H9 (cell line): ENCODE data around the gene AGAP3. TPM values are rescaled to one million over a fixed set of nuclear protein-coding genes. Genes with fewer than 3 reads are reported as not detected.

Source experiments
- DNase-seq: peaks from one replicate; pipeline ENCODE4 v3.0.0-alpha.2; 2017
- H2AFZ ChIP-seq: one replicate; pipeline ENCODE4 v1.6.1; 2013; ENCODE audit warnings: mild to moderate bottlenecking, low read length, control low read depth, moderate library complexity
- H2AK5ac ChIP-seq: 2 replicates; pipeline ENCODE4 v1.6.1; 2013; ENCODE audit warnings: low read length, control low read depth, mixed read lengths; ENCODE audit not compliant: insufficient read length
- H2BK120ac ChIP-seq: one replicate; pipeline ENCODE4 v1.6.1; 2013; ENCODE audit warnings: low read depth, mild to moderate bottlenecking, low read length, control low read depth, inconsistent platforms; ENCODE audit not compliant: poor library complexity, severe bottlenecking
- H2BK12ac ChIP-seq: 2 replicates; pipeline ENCODE4 v1.6.1; 2013; ENCODE audit warnings: low read length, control low read depth, mixed read lengths, low read depth; ENCODE audit not compliant: insufficient read length
- H2BK15ac ChIP-seq: 2 replicates; pipeline ENCODE4 v1.6.1; 2013; ENCODE audit warnings: low read depth, low read length, control low read depth
- H2BK20ac ChIP-seq: one replicate; pipeline ENCODE4 v1.6.1; 2013; ENCODE audit warnings: low read depth, mild to moderate bottlenecking, low read length, control low read depth, inconsistent platforms; ENCODE audit not compliant: poor library complexity, severe bottlenecking
- H2BK5ac ChIP-seq: 2 replicates; pipeline ENCODE4 v1.6.1; 2013; ENCODE audit warnings: low read length, control low read depth, mixed read lengths; ENCODE audit not compliant: insufficient read length
- H3K14ac ChIP-seq: 2 replicates; pipeline ENCODE4 v1.6.1; 2013; ENCODE audit warnings: low read length, control low read depth; ENCODE audit not compliant: insufficient read depth
- H3K18ac ChIP-seq: 2 replicates; pipeline ENCODE4 v1.6.1; 2013; ENCODE audit warnings: low read depth, mild to moderate bottlenecking, mixed read lengths, low read length, control low read depth; ENCODE audit not compliant: insufficient read length
- H3K23ac ChIP-seq: 2 replicates; pipeline ENCODE4 v1.6.1; 2013; ENCODE audit warnings: low read length, control low read depth, mixed read lengths, low read depth; ENCODE audit not compliant: insufficient read length
- H3K23me2 ChIP-seq: 2 replicates; pipeline ENCODE4 v1.6.1; 2013; ENCODE audit warnings: low read depth, mild to moderate bottlenecking, mixed read lengths, low read length, control low read depth; ENCODE audit not compliant: insufficient read length, poor library complexity, severe bottlenecking
- H3K27ac ChIP-seq: 2 replicates; pipeline ENCODE4 v1.5.1; 2013; ENCODE audit warnings: low read length, control low read depth, mixed read lengths, low read depth; ENCODE audit not compliant: insufficient read length
- H3K27me3 ChIP-seq: 2 replicates; pipeline ENCODE4 v1.6.1; 2013; ENCODE audit warnings: low read length, control low read depth, inconsistent platforms; ENCODE audit not compliant: insufficient read depth
- H3K4ac ChIP-seq: 2 replicates; pipeline ENCODE4 v1.6.1; 2013; ENCODE audit warnings: low read depth, mild to moderate bottlenecking, control low read depth, inconsistent platforms, low read length, moderate library complexity
- H3K4me1 ChIP-seq: 2 replicates; pipeline ENCODE4 v1.6.1; 2013; ENCODE audit warnings: low read length, control low read depth, inconsistent platforms; ENCODE audit not compliant: insufficient read depth
- H3K4me2 ChIP-seq: 2 replicates; pipeline ENCODE4 v1.6.1; 2013; ENCODE audit warnings: low read length, control low read depth, mixed read lengths; ENCODE audit not compliant: insufficient read length, insufficient read depth
- H3K56ac ChIP-seq: 2 replicates; pipeline ENCODE4 v1.6.1; 2013; ENCODE audit warnings: low read depth, mild to moderate bottlenecking, mixed read lengths, low read length, control low read depth; ENCODE audit not compliant: insufficient read length
- H3K79me1 ChIP-seq: 2 replicates; pipeline ENCODE4 v1.6.1; 2013; ENCODE audit warnings: low read depth, mild to moderate bottlenecking, moderate library complexity, low read length, control low read depth, inconsistent platforms; ENCODE audit not compliant: insufficient read depth, poor library complexity, severe bottlenecking
- H3K79me2 ChIP-seq: 2 replicates; pipeline ENCODE4 v1.6.1; 2013; ENCODE audit warnings: low read length, control low read depth, inconsistent platforms; ENCODE audit not compliant: insufficient read depth
- H3K9ac ChIP-seq: 2 replicates; pipeline ENCODE4 v1.6.1; 2013; ENCODE audit warnings: low read length, control low read depth, mixed read lengths; ENCODE audit not compliant: insufficient read length; ENCODE audit errors: extremely low read depth
- H3K9me3 ChIP-seq: one replicate; pipeline ENCODE4 v1.6.1; 2013; ENCODE audit warnings: low read depth, low read length, inconsistent platforms; ENCODE audit not compliant: control insufficient read depth
- H3T11ph ChIP-seq: one replicate; pipeline ENCODE4 v1.6.1; 2013; ENCODE audit warnings: mild to moderate bottlenecking, low read length, control low read depth, inconsistent platforms
- H4K20me1 ChIP-seq: one replicate; pipeline ENCODE4 v1.6.1; 2013; ENCODE audit not compliant: control insufficient read depth, insufficient read length, insufficient read depth
- H4K5ac ChIP-seq: 2 replicates; pipeline ENCODE4 v1.6.1; 2013; ENCODE audit warnings: low read depth, mild to moderate bottlenecking, mixed read lengths, low read length, control low read depth; ENCODE audit not compliant: insufficient read length
- H4K8ac ChIP-seq: replicated peaks from 2 replicates; pipeline ENCODE4 v1.6.1; 2013; ENCODE audit warnings: low read length, control low read depth, mixed read lengths, low read depth; ENCODE audit not compliant: insufficient read length
- H4K91ac ChIP-seq: 2 replicates; pipeline ENCODE4 v1.6.1; 2013; ENCODE audit warnings: low read depth, mild to moderate bottlenecking, moderate library complexity, mixed read lengths, low read length, control low read depth; ENCODE audit not compliant: insufficient read length
- H3K27ac Mint-ChIP-seq, 3 experiments: 2 replicates in 2 of 3; 3 replicates in 1 of 3; pipeline ENCODE4 v1.8.0; 2020 to 2021; ENCODE audit warnings: mixed read lengths in 3 of 3, mild to moderate bottlenecking in 1 of 3, moderate library complexity in 1 of 3
- H3K27me3 Mint-ChIP-seq: 2 replicates; pipeline ENCODE4 v1.8.0; 2021; ENCODE audit warnings: low read depth, mild to moderate bottlenecking, moderate library complexity, mixed read lengths
- H3K36me3 Mint-ChIP-seq, 3 experiments: 2 replicates in 2 of 3; 3 replicates in 1 of 3; pipeline ENCODE4 v1.8.0; 2020 to 2021; ENCODE audit warnings: low read depth in 3 of 3, mixed read lengths in 3 of 3; ENCODE audit not compliant: insufficient read depth in 1 of 3
- H3K4me1 Mint-ChIP-seq, 2 experiments: 2 replicates each; pipeline ENCODE4 v1.8.0; 2020; ENCODE audit warnings: mixed read lengths in 2 of 2
- H3K4me3 Mint-ChIP-seq, 2 experiments: 2 replicates in 1 of 2; 3 replicates in 1 of 2; pipeline ENCODE4 v1.8.0; 2020 to 2021; ENCODE audit warnings: mild to moderate bottlenecking in 2 of 2, mixed read lengths in 2 of 2, moderate library complexity in 1 of 2
- H3K9me3 Mint-ChIP-seq, 2 experiments: 2 replicates in 1 of 2; 3 replicates in 1 of 2; pipeline ENCODE4 v1.8.0; 2020; ENCODE audit warnings: mild to moderate bottlenecking in 2 of 2, mixed read lengths in 2 of 2, moderate library complexity in 1 of 2
- WGBS: extraction: QIAGEN DNeasy Blood & Tissue Kit; methylation state at CpG from one replicate; pipeline ENCODE4 v1.1.7; 2013; ENCODE audit warnings: missing lambda C conversion rate, low lambda C conversion rate, mixed read lengths; ENCODE audit not compliant: insufficient read length; ENCODE audit errors: extremely low coverage; 5-methylcytosine and 5-hydroxymethylcytosine counted together
- total RNA-seq: library from RNA; stranded (reverse); gene quantifications from 2 replicates; pipeline ENCODE4 v1.2.1, GENCODE V29; 2021
- TF ChIP-seq, protein P1 (sequence below): fragments of 200-600 bp; sonication (generic); conservative IDR thresholded peaks from 3 replicates; pipeline ENCODE4 v1.8.0; 2021; ENCODE audit warnings: antibody characterized with exemption, mild to moderate bottlenecking

Gene AGAP3
- total RNA-seq, 1 experiment from 2014 or later, result 97.7 TPM

DNA sequence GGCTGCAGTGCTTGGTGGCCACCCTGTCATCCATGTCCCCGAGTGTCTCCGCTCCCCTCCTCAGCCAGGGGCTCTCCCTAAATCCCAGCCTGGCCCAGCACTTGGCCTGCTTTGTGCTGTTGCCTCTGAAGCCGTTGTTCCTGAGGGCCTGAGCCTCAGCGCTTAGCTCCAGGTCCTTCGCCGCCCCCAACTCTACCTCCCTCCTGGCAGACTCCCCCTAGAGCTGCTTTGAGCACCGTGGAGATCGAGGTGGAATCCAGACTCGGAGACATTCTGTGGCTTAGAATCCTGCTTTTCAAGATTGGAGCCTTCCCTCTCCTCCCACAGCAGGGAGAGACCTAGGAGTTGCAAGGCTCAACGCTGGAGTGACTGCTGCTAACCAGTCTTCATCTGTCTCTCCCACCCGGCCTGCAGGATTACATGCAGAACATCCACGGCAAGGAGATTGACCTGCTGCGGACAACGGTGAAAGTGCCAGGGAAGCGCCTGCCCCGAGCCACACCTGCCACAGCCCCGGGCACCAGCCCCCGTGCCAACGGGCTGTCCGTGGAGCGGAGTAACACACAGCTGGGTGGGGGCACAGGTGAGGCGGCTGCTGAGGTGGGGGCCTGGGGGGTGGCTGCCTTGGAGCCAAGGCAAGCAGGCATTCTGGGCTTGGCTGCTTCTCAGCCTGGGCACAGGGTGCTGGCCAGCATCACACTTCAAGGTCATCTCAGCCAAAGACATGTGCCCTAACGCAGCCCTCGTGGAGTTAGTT is 47.9 kb downstream of the AGAP3 start:
- Histone ChIP-seq H2BK5ac (no peak overlapping the region), H3K23me2 (no peaks in the 10 kb centered on the region), H3K79me2 (no peaks in the 10 kb centered on the region), H3K9me3 (no peaks in the 10 kb centered on the region), H3K56ac (no peak overlapping the region), H2BK15ac (no peak overlapping the region), H3K27ac (no peak overlapping the region), H4K91ac (no peak overlapping the region), H2AFZ (no peak overlapping the region), H3K4me2 (no peak overlapping the region), H4K5ac (no peak overlapping the region), H2BK20ac (no peak overlapping the region), H3K18ac (no peak overlapping the region), H2BK12ac (no peak overlapping the region), H2BK120ac (no peak overlapping the region), H3K4ac (no peak overlapping the region), H3K27me3 (no peaks in the 10 kb centered on the region), H3K9ac (no peak overlapping the region), H3K14ac (no peak overlapping the region), H3K23ac (no peak overlapping the region), H4K20me1 (no peaks in the 10 kb centered on the region), H3K4me1 (no peaks in the 10 kb centered on the region; the same call in 1 of the 2 replicates), H3K79me1 (no peaks in the 10 kb centered on the region), H2AK5ac (no peak overlapping the region), H4K8ac (no peak overlapping the region), H3T11ph (no peak overlapping the region)
- Mint-ChIP-seq H3K27ac (0 out of 7 replicates have a peak overlapping the region, but pooled peaks of 1 of the 3 experiments have one; percentile 23), H3K9me3 (no peaks in the 10 kb centered on the region; a peak in 2 of 5 replicates), H3K27me3 (no peaks in the 10 kb centered on the region; the same call in 1 of the 2 replicates), H3K36me3 (peaks cover 18 to 50% (median 22%) of the 10 kb centered on the region in 3 experiments; a peak in 6 of 7 replicates), H3K4me1 (peaks cover 11 to 18% of the 10 kb centered on the region in 2 experiments), H3K4me3 (no peak overlapping the region; a peak in 1 of 5 replicates)
- WGBS, result no CpG with 5 or more reads among the region's 24 CpGs
- TF ChIP-seq, protein P1, sequence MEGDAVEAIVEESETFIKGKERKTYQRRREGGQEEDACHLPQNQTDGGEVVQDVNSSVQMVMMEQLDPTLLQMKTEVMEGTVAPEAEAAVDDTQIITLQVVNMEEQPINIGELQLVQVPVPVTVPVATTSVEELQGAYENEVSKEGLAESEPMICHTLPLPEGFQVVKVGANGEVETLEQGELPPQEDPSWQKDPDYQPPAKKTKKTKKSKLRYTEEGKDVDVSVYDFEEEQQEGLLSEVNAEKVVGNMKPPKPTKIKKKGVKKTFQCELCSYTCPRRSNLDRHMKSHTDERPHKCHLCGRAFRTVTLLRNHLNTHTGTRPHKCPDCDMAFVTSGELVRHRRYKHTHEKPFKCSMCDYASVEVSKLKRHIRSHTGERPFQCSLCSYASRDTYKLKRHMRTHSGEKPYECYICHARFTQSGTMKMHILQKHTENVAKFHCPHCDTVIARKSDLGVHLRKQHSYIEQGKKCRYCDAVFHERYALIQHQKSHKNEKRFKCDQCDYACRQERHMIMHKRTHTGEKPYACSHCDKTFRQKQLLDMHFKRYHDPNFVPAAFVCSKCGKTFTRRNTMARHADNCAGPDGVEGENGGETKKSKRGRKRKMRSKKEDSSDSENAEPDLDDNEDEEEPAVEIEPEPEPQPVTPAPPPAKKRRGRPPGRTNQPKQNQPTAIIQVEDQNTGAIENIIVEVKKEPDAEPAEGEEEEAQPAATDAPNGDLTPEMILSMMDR, result no peak
- no peak for DNase-seq
